ACC112 (cell line): Measurements from ENCODE around the gene ALG14.
"Not testable (repeated sequence)": the region's sequence is repeated elsewhere in the genome, so short reads cannot be mapped to it uniquely, and the experiment has no call there.

Source experiments
- H2AFZ ChIP-seq: fragments of 200-600 bp; sonication (generic); one replicate; pipeline ENCODE4 v1.6.0; 2017; ENCODE audit warnings: antibody characterized with exemption, low read length; ENCODE audit not compliant: unreplicated experiment
- H3K27ac ChIP-seq: fragments of 200-600 bp; sonication (generic); 2 replicates; pipeline ENCODE4 v1.5.1; 2014; ENCODE audit warnings: low read depth, mild to moderate bottlenecking, antibody characterized with exemption, low read length, moderate library complexity
- H3K27me3 ChIP-seq: fragments of 200-600 bp; sonication (generic); 2 replicates; pipeline ENCODE4 v1.6.1; 2014; ENCODE audit warnings: mild to moderate bottlenecking, antibody characterized with exemption, low read length, moderate library complexity, mixed read lengths; ENCODE audit not compliant: insufficient read depth
- H3K36me3 ChIP-seq: fragments of 200-600 bp; sonication (generic); 2 replicates; pipeline ENCODE4 v1.6.1; 2016; ENCODE audit warnings: mild to moderate bottlenecking, antibody characterized with exemption, low read length, moderate library complexity, mixed read lengths; ENCODE audit not compliant: insufficient read depth
- H3K4me1 ChIP-seq: fragments of 200-600 bp; sonication (generic); one replicate; pipeline ENCODE4 v1.6.1; 2016; ENCODE audit warnings: low read length, mixed read lengths; ENCODE audit not compliant: insufficient read depth, unreplicated experiment, control insufficient read depth
- H3K4me3 ChIP-seq: fragments of 200-600 bp; sonication (generic); 2 replicates; pipeline ENCODE4 v1.5.1; 2014; ENCODE audit warnings: mild to moderate bottlenecking, low read depth, low read length
- H3K79me2 ChIP-seq: fragments of 200-600 bp; sonication (generic); one replicate; pipeline ENCODE4 v1.6.0; 2016; ENCODE audit warnings: low read length; ENCODE audit not compliant: control insufficient read depth, unreplicated experiment, insufficient read depth

ALG14 gene

DNA sequence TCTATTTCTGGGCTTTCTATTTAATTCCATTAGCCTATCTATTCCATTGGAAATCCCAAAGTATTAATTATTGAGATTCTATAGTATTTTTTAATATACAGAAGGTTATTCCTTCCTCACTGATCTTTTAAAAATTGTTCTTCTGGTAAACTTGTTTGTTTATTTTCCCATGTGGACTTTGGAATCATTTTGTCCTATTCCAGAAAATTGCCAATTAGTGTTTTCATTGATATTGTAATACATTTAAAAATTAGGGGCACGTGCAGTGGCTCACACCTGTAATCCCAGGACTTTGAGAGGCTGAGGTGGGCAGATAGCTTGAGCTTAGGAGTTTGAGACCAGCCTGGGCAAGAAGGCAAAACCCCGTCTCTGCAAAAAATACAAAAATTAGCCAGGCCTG is 36.0 kb upstream of the ALG14 start:
- Histone ChIP-seq H2AFZ (no peak overlapping the region), H3K36me3 (no peaks in the 10 kb centered on the region), H3K4me3 (no peak overlapping the region), H3K4me1 (no peaks in the 10 kb centered on the region), H3K27me3 (peaks cover 5% of the 10 kb centered on the region), H3K27ac (no peak overlapping the region), H3K79me2 (no peaks in the 10 kb centered on the region)

DNA sequence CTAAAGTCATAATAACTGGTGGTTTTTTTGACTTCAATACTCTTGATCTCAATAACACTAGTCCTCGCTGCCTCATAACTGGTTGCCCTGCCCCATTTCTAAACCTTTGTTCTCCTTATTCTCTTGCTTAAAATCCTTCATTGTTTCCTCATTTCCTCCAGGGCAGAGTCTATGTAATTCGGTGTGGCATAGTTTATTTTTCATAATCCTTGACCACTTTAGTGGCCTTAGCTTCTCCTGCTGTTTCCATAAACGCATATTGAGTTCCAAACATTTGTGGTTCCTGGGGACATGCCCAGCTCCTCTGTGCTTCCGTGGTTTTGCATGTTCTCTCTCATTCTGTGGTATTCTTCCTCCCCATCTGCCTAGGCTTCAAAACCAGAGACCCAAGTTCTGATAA is 25.4 kb upstream of the ALG14 start:
- no peaks in the 10 kb centered on the region for H3K36me3 ChIP-seq
- no peak overlapping the region for H3K27ac ChIP-seq
- H3K79me2 ChIP-seq, result no peaks in the 10 kb centered on the region
- no peak overlapping the region for H2AFZ ChIP-seq
- no peak overlapping the region for H3K4me3 ChIP-seq
- peaks cover 17% of the 10 kb centered on the region for H3K27me3 ChIP-seq
- peaks cover 10% of the 10 kb centered on the region for H3K4me1 ChIP-seq

DNA sequence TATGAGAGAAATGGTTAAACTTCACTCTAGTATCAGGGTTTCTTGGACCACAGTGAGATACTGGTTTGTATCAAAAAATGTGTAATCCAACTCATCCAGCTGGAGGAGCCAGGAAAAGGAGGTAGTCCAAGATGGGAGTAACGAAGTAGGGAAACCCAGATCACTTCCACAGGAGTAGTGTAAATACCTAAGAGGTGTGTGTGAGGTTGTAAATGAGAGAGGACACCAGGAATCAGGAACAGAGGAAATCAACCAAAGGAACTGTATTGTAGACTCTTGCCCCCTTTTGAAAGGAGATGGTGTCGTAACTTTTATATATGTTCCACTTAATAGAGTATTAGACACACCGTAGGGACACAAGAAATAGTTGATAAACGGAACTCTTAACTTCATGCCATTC is 24.7 kb upstream of the ALG14 start:
- Histone ChIP-seq H3K4me1 (peaks cover 10% of the 10 kb centered on the region), H3K27me3 (peaks cover 12% of the 10 kb centered on the region), H3K36me3 (no peaks in the 10 kb centered on the region), H2AFZ (no peak overlapping the region), H3K27ac (no peak overlapping the region), H3K79me2 (no peaks in the 10 kb centered on the region), H3K4me3 (no peak overlapping the region)

DNA sequence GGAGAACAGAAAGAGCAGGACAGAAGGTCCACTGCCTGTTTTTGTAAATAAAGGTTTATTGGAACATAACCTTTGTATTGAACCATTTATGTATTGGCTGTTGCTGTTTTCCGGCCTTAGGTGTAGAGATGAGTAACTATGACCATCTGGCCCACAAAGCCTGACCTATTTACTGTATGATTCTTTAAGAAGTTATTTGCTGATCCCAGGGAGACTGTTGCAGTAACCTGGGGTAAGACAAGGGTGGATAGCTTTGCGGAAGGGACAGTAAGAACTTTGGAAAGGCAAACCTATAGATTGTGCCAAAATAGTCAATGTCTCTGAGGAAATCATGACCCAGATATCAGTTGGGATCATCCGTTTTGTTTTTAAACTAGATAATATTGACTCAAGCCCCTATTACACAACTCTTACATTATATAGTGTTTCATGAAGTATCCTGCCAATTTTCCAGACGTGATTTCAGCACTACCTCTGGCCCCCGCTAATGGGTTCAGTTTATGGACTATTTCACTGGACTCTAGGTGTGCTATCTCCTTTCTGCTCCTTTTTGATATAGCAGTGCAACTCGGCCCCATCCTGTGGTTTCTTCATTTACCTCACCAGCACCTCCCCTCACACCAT is 23.6 kb upstream of the ALG14 start:
- Histone ChIP-seq H3K27me3 (peaks cover under 1% of the 10 kb centered on the region), H2AFZ (no peak overlapping the region), H3K79me2 (no peaks in the 10 kb centered on the region), H3K36me3 (no peaks in the 10 kb centered on the region), H3K4me3 (no peak overlapping the region), H3K27ac (no peak overlapping the region), H3K4me1 (peaks cover 10% of the 10 kb centered on the region)

DNA sequence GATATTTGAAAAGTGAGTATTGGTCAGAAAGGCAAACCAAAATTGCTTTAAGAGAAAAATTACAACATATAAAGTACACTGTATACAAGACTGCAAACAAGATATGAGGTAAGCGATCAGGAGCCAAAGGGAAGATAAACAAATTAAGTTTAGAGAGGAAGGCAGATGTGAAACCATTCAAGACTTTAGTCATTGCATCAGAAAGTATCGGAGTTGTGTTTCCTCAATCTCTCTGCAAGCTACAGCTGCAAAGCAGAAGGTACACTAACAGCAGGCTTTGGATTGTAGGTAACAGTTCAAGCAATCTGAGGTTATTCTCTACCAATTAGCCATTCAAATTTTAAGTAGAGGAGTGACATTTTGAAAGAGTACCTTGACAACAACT is 23.1 kb upstream of the ALG14 start:
- no peaks in the 10 kb centered on the region for H3K36me3 ChIP-seq
- H3K27ac ChIP-seq, result no peak overlapping the region
- no peak overlapping the region for H3K4me3 ChIP-seq
- peaks cover 10% of the 10 kb centered on the region for H3K4me1 ChIP-seq
- no peak overlapping the region for H2AFZ ChIP-seq
- no peaks in the 10 kb centered on the region for H3K27me3 ChIP-seq
- H3K79me2 ChIP-seq, result no peaks in the 10 kb centered on the region

DNA sequence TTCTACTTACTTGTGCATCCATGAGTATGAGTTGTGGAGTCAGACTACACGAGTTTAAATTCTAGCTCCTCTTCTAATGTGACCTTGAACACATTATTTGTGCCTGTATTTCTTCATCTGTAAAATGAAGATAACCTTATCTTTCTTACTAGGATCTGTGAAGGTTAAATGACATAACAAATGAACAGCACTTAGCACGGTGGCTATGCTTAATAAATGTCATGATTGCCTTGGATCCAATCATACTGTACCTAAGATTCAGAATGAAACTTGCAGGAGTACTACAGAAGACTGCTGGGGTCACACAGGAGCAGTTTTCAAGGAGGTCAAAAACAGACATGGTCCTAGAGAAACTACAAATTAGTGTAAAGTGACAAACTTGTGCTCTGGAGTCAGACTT is 22.2 kb upstream of the ALG14 start:
- no peak overlapping the region for H3K4me3 ChIP-seq
- no peaks in the 10 kb centered on the region for H3K79me2 ChIP-seq
- H3K36me3 ChIP-seq, result no peaks in the 10 kb centered on the region
- no peak overlapping the region for H3K27ac ChIP-seq
- H3K27me3 ChIP-seq, result no peaks in the 10 kb centered on the region
- H2AFZ ChIP-seq, result no peak overlapping the region
- H3K4me1 ChIP-seq, result peaks cover 10% of the 10 kb centered on the region

DNA sequence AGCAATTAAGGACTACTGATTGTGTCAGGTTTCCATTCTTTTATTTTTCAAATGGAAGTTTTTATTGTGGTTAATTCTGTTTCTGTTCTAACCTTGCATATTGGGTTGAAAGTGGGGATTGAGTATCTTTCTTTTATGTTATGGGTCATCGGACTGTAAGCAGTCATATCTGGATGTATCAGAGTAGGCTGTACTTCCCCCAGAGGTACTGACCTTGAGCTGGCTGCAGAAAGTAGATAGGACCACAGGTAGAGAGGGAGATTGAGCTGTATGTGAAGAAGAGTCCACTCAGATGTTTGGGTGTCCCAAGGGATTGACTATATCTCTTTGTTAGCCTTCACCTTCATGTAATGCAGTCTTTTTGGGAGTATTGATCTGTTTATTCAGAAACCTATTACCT is 20.5 kb upstream of the ALG14 start:
- Histone ChIP-seq H3K4me3 (no peak overlapping the region), H3K36me3 (no peaks in the 10 kb centered on the region), H3K27ac (no peak overlapping the region), H3K4me1 (peaks cover 10% of the 10 kb centered on the region), H3K79me2 (no peaks in the 10 kb centered on the region), H2AFZ (no peak overlapping the region), H3K27me3 (no peaks in the 10 kb centered on the region)

DNA sequence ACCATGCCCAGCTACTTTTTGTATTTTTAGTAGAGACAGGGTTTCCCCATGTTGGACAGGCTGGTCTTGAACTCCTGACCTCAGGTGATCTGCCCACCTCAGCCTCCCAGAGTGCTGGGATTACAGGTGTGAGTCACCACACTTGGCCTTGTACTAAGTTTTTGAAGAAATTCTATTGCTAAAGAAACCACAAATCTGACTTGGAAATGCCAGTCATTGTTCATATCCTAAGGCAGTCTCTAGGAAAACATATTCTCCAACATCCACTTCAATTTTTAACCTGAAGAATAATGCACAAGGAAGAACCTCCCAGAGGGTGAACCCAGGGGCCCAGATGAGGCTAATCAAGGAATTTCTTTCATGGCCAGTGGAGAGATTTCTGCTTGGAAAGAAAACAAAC is 20.1 kb upstream of the ALG14 start:
- not testable (repeated sequence) for H3K79me2 ChIP-seq, H3K27me3 ChIP-seq, H3K36me3 ChIP-seq, H3K27ac ChIP-seq, H2AFZ ChIP-seq, H3K4me3 ChIP-seq
- H3K4me1 ChIP-seq, result peaks cover 10% of the 10 kb centered on the region

DNA sequence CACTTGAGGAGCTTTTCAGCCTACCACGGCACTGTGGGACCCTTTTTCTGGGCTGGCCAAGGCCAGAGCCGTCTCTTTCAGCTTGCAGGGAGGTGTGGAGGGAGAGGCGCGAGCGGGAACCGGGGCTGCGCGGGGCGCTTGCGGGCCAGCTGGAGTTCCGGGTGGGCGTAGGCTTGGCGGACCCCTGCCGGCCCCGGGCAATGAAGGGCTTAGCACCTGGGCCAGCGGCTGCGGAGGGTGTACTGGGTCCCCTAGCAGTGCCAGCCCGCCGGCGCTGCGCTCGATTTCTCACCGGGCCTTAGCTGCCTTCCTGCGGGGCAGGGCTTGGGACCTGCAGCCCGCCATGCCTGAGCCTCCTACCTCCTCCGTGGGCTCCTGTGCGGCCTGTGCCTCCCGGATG is 18.5 kb upstream of the ALG14 start:
- H3K79me2 ChIP-seq, result not testable (repeated sequence)

DNA sequence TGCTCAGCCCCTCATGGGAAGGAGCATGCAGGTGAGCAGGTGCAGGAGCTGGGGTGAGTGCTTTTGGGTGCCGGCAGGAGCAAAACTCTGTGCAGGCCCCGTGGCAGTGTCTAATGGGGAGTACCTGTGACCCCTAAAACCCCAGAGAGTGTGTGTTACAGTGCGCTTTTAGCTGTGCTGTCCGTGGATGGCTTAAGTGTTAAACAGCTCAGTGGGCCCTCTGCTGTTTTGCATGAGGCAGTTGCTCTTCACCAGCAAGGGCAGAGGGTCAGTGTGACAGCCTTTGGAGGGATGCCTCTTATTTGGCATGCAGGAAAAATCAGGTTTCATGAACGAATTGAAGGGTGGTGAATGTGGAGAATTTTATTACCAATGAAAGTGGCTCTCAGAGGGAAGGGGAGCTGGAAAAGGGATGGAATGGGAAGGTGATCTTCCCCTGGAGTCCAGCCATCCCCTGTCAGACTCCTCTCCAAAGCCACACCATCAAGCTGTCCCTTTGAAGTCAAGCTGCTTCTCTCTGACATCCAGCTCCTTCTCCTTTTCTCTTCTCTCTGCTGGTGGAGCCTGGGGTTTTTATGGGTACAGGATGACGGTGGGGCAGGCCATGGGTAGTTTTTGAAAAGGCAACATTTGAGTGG is 17.0 kb upstream of the ALG14 start:
- Histone ChIP-seq H3K4me3 (no peak overlapping the region), H3K27me3 (no peaks in the 10 kb centered on the region), H3K36me3 (no peaks in the 10 kb centered on the region), H2AFZ (no peak overlapping the region), H3K27ac (no peak overlapping the region), H3K79me2 (no peaks in the 10 kb centered on the region), H3K4me1 (peaks cover 11% of the 10 kb centered on the region)

More for the DNA sequence above, 18.5 kb upstream of the ALG14 start:
- not testable (repeated sequence) for H3K27ac ChIP-seq, H2AFZ ChIP-seq, H3K27me3 ChIP-seq, H3K36me3 ChIP-seq, H3K4me3 ChIP-seq
- H3K4me1 ChIP-seq, result peaks cover 15% of the 10 kb centered on the region

DNA sequence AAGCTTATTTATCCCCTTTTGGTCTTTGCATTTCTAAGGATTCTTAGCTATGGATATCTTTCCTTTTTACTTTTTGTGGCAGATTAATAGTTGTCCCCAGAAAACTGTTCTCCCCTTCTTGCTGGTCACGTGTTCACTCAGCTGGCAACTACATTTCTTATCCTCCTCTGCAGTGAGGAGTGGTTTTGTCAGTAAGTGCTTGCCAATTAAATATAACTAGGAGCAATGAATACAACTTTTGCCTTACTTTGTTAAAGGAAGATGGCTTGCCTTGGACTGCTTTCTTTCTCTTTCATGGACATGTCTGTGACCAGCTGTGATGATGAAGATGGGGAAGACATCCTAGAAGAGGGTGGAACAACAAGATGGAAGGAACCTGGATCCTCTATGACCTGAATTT is 15.6 kb upstream of the ALG14 start:
- Histone ChIP-seq H3K27me3 (no peaks in the 10 kb centered on the region), H3K79me2 (no peaks in the 10 kb centered on the region), H3K36me3 (no peaks in the 10 kb centered on the region), H2AFZ (no peak overlapping the region), H3K4me3 (no peak overlapping the region), H3K27ac (no peak overlapping the region), H3K4me1 (peaks cover 19% of the 10 kb centered on the region)
